Measurements from ENCODE around the gene HNF4A. TPM values are rescaled to one million over a fixed set of nuclear protein-coding genes. Genes with fewer than 3 reads are reported as not detected.
"Not testable (repeated sequence)": the region's sequence is repeated elsewhere in the genome, so short reads cannot be mapped to it uniquely, and the experiment has no call there.

Gene HNF4A
- total RNA-seq, 3 donors from 2014 or later = 125 to 332 (median 237) TPM

DNA sequence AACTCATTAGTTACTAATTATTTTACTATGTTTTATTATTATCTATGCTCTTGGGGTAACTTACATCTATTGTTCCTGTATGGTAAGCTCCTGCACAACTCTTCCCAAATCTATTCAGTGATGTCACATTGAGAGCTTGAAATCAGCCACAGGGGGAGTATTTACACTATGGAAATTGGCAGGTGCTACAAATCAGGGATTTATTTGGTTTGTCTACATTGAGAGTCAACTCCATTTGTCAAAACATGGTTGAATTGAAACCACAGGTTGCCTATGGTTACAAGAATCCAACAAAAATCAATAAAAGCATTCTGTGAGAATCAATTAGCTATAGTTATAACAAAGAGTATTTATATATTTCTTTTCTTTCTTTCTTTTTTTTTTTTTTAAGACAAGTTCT lies 40.6 kb upstream of the HNF4A start:
- no peaks in the 10 kb centered on the region for H3K36me3 ChIP-seq (ENCODE audit: low read depth)
- DNase-seq (no peak), ATAC-seq (no peak)
- TF ChIP-seq, protein P1, sequence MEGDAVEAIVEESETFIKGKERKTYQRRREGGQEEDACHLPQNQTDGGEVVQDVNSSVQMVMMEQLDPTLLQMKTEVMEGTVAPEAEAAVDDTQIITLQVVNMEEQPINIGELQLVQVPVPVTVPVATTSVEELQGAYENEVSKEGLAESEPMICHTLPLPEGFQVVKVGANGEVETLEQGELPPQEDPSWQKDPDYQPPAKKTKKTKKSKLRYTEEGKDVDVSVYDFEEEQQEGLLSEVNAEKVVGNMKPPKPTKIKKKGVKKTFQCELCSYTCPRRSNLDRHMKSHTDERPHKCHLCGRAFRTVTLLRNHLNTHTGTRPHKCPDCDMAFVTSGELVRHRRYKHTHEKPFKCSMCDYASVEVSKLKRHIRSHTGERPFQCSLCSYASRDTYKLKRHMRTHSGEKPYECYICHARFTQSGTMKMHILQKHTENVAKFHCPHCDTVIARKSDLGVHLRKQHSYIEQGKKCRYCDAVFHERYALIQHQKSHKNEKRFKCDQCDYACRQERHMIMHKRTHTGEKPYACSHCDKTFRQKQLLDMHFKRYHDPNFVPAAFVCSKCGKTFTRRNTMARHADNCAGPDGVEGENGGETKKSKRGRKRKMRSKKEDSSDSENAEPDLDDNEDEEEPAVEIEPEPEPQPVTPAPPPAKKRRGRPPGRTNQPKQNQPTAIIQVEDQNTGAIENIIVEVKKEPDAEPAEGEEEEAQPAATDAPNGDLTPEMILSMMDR (IDR thresholded peaks at IDR 0.05) = no peak
- no peak overlapping the region for H3K4me3 ChIP-seq
- no peaks in the 10 kb centered on the region for H3K9me3 ChIP-seq
- H3K4me1 ChIP-seq (ENCODE audit: low read depth) = peaks cover 2% of the 10 kb centered on the region
- intact Hi-C loops (cut with DNase I, micrococcal nuclease) = loop anchor here (5.0 kb wide), 1 partner anchor 98 kb away; no protein-coding TSS in a partner anchor

DNA sequence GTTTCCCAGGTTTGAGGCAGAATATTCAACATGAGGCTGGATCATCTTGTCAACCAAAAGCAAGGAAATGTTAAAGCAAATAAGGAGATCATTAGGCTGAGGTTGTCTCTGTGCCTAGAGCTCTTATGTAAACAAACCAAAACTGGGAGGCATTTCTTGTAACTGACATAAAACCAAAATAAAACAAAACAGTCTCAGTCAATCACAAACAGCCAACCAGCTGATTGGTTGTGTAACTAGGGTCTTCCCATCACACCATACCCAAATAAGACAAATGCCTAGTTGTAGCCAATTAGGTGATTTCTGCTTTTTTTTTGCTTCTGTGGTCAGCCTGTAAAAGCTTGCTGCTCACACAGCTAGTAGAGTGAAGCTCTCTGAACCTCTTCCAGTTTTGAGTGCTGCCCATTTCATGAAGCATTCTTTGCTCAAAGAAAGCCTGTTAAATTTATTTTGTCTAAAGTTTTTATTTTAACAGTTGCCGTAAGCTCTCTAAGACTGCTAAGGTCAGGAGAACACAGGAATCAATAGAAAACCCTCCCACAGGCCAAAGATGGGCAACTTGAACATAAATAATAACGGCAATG lies 35.6 kb upstream of the HNF4A start:
- no peak for ATAC-seq
- intact Hi-C loops (cut with DNase I, micrococcal nuclease) = no loop called here

DNA sequence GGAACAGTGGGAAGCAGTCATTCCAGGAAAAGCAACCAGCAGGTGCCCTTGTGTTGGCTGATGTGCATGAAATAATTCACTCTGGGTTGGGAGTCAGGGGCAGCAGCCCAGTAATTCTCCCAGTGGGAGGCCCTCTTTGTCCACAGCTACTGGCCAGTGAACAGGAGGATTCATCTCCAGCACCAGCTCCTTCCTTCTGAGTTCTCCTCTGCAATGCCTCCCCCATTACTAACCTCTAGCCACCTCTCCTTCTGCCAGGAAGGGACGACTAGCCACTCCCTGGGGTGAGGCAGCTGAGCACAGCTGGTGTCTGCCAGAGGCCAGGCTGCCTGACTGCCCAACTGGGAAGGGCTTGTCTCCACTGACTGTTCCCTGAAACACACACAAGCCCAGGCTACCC lies 31.2 kb upstream of the HNF4A start:
- no peaks in the 10 kb centered on the region for H3K36me3 ChIP-seq (ENCODE audit: low read depth)
- H3K9me3 ChIP-seq = no peaks in the 10 kb centered on the region
- no peak overlapping the region for H3K4me3 ChIP-seq
- DNase-seq (peak; percentile 74 to 82 (median 80)), ATAC-seq (peak; percentile 99)
- H3K4me1 ChIP-seq (ENCODE audit: low read depth) = peaks cover 8% of the 10 kb centered on the region
- intact Hi-C loops (cut with DNase I, micrococcal nuclease) = no loop called here
- TF ChIP-seq, protein P1 (IDR thresholded peaks at IDR 0.05) = no peak

More for the DNA sequence above, 35.6 kb upstream of the HNF4A start:
- DNase-seq = no peak
- peaks cover 8% of the 10 kb centered on the region for H3K4me1 ChIP-seq (ENCODE audit: low read depth)
- H3K9me3 ChIP-seq = no peaks in the 10 kb centered on the region
- no peak overlapping the region for H3K4me3 ChIP-seq
- TF ChIP-seq, protein P1 (IDR thresholded peaks at IDR 0.05) = no peak
- H3K36me3 ChIP-seq (ENCODE audit: low read depth) = no peaks in the 10 kb centered on the region

DNA sequence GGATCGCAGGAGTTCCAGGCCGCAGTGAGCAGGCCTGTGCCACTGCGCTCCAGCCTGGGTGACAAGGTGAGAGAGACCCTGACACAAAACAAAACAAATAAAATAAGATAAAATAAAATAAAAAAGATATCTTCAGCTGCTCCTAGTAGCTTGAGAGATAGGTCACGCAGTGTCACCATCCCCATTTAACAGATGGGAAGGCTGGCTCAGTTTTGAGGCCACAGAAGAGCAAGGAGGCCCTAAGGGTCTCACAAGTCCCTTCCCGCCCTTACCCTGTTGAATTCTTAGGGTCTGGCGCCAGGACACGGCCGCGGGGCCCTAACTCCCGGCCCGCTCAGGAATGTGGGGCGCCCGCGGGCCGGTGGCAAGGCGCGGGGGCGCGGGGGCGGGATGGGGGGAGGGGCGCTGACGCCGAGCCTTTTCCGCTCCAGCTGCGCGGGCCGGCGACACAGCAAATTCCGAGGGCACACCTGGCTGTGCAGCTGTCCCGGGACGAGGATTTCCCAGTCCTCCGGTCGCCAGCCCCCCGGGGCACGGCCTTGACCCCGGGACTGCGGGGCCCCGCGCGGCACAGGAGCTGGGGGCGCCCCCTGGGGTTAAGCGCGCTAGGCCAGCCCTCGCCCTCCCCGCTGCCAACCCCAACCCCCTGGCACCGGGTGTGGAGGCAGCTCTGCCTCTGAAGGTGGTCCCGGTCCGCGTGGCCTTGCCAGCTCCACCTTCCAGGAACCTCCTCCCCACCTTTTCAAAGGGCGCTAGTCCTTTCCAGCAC lies 28.9 kb upstream of the HNF4A start:
- peak; percentile 17 for ATAC-seq
- Histone ChIP-seq H3K9me3 (no peaks in the 10 kb centered on the region), H3K36me3 (ENCODE audit: low read depth) (no peaks in the 10 kb centered on the region), H3K4me3 (no peak overlapping the region), H3K4me1 (ENCODE audit: low read depth) (peaks cover 8% of the 10 kb centered on the region)
- TF ChIP-seq, protein P1 (IDR thresholded peaks at IDR 0.05) = no peak
- DNase-seq = no peak
- intact Hi-C loops (cut with DNase I, micrococcal nuclease) = no loop called here

DNA sequence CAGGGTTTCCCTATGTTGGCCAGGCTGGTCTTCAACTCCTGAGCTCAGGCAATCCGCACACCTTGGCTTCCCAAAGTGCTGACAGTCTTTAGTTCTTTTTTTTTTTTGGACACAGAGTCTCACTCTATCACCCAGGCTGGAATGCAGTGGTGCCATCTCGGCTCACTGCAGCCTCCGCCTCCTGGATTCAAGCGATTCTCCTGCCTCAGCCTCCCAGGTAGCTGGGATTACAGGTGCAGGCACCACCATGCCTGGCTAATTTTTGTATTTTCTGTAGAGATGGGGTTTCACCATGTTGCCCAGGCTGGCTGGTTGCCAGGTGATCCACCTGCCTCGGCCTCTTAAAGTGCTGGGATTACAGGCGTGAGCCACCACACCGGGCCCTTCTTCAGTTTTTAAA lies 27.8 kb upstream of the HNF4A start:
- H3K9me3 ChIP-seq; H3K4me1 ChIP-seq (ENCODE audit: low read depth); H3K36me3 ChIP-seq (ENCODE audit: low read depth); H3K4me3 ChIP-seq; DNase-seq; ATAC-seq; intact Hi-C loops (cut with DNase I, micrococcal nuclease): not testable (repeated sequence)

DNA sequence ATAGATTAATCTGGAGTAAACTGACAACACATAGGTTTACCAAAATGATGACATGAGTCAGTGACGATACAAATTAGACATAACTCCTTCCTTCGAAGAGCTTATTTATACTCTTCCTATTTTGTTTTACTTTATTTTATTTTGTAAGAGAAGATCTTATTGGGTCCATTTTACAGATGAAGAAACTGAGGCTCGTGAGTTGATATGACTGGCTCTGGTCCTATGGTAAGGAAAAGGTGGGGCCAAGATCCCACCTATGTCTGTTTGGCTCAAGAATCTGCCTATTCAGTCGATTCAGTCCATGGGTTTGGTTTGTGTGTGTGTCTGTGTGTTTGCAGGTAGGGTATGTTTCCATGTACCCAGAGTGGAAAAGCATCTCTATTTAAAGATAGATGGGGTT lies 27.1 kb upstream of the HNF4A start:
- no peaks in the 10 kb centered on the region for H3K9me3 ChIP-seq
- ATAC-seq (no peak), DNase-seq (no peak)
- H3K4me1 ChIP-seq (ENCODE audit: low read depth) = peaks cover 8% of the 10 kb centered on the region
- intact Hi-C loops (cut with DNase I, micrococcal nuclease) = no loop called here
- TF ChIP-seq, protein P1 (IDR thresholded peaks at IDR 0.05) = no peak
- no peak overlapping the region for H3K4me3 ChIP-seq
- no peaks in the 10 kb centered on the region for H3K36me3 ChIP-seq (ENCODE audit: low read depth)

All from mucosa of descending colon (tissue), 3 donors.